H9 (cell line): ENCODE data around the gene BUB1. TPM values are rescaled to one million over a fixed set of nuclear protein-coding genes. Genes with fewer than 3 reads are reported as not detected.
"Not testable (repeated sequence)": the region's sequence is repeated elsewhere in the genome, so short reads cannot be mapped to it uniquely, and the experiment has no call there.

Source experiments
- DNase-seq: peaks from one replicate; pipeline ENCODE4 v3.0.0-alpha.2; 2017
- H2AFZ ChIP-seq: one replicate; pipeline ENCODE4 v1.6.1; 2013; ENCODE audit warnings: mild to moderate bottlenecking, low read length, control low read depth, moderate library complexity
- H2AK5ac ChIP-seq: 2 replicates; pipeline ENCODE4 v1.6.1; 2013; ENCODE audit warnings: low read length, control low read depth, mixed read lengths; ENCODE audit not compliant: insufficient read length
- H2BK120ac ChIP-seq: one replicate; pipeline ENCODE4 v1.6.1; 2013; ENCODE audit warnings: low read depth, mild to moderate bottlenecking, low read length, control low read depth, inconsistent platforms; ENCODE audit not compliant: poor library complexity, severe bottlenecking
- H2BK12ac ChIP-seq: 2 replicates; pipeline ENCODE4 v1.6.1; 2013; ENCODE audit warnings: low read length, control low read depth, mixed read lengths, low read depth; ENCODE audit not compliant: insufficient read length
- H2BK15ac ChIP-seq: 2 replicates; pipeline ENCODE4 v1.6.1; 2013; ENCODE audit warnings: low read depth, low read length, control low read depth
- H2BK20ac ChIP-seq: one replicate; pipeline ENCODE4 v1.6.1; 2013; ENCODE audit warnings: low read depth, mild to moderate bottlenecking, low read length, control low read depth, inconsistent platforms; ENCODE audit not compliant: poor library complexity, severe bottlenecking
- H2BK5ac ChIP-seq: 2 replicates; pipeline ENCODE4 v1.6.1; 2013; ENCODE audit warnings: low read length, control low read depth, mixed read lengths; ENCODE audit not compliant: insufficient read length
- H3K14ac ChIP-seq: 2 replicates; pipeline ENCODE4 v1.6.1; 2013; ENCODE audit warnings: low read length, control low read depth; ENCODE audit not compliant: insufficient read depth
- H3K18ac ChIP-seq: 2 replicates; pipeline ENCODE4 v1.6.1; 2013; ENCODE audit warnings: low read depth, mild to moderate bottlenecking, mixed read lengths, low read length, control low read depth; ENCODE audit not compliant: insufficient read length
- H3K23ac ChIP-seq: 2 replicates; pipeline ENCODE4 v1.6.1; 2013; ENCODE audit warnings: low read length, control low read depth, mixed read lengths, low read depth; ENCODE audit not compliant: insufficient read length
- H3K23me2 ChIP-seq: 2 replicates; pipeline ENCODE4 v1.6.1; 2013; ENCODE audit warnings: low read depth, mild to moderate bottlenecking, mixed read lengths, low read length, control low read depth; ENCODE audit not compliant: insufficient read length, poor library complexity, severe bottlenecking
- H3K27ac ChIP-seq: 2 replicates; pipeline ENCODE4 v1.5.1; 2013; ENCODE audit warnings: low read length, control low read depth, mixed read lengths, low read depth; ENCODE audit not compliant: insufficient read length
- H3K27me3 ChIP-seq: 2 replicates; pipeline ENCODE4 v1.6.1; 2013; ENCODE audit warnings: low read length, control low read depth, inconsistent platforms; ENCODE audit not compliant: insufficient read depth
- H3K4ac ChIP-seq: 2 replicates; pipeline ENCODE4 v1.6.1; 2013; ENCODE audit warnings: low read depth, mild to moderate bottlenecking, control low read depth, inconsistent platforms, low read length, moderate library complexity
- H3K4me1 ChIP-seq: 2 replicates; pipeline ENCODE4 v1.6.1; 2013; ENCODE audit warnings: low read length, control low read depth, inconsistent platforms; ENCODE audit not compliant: insufficient read depth
- H3K4me2 ChIP-seq: 2 replicates; pipeline ENCODE4 v1.6.1; 2013; ENCODE audit warnings: low read length, control low read depth, mixed read lengths; ENCODE audit not compliant: insufficient read length, insufficient read depth
- H3K56ac ChIP-seq: 2 replicates; pipeline ENCODE4 v1.6.1; 2013; ENCODE audit warnings: low read depth, mild to moderate bottlenecking, mixed read lengths, low read length, control low read depth; ENCODE audit not compliant: insufficient read length
- H3K79me1 ChIP-seq: 2 replicates; pipeline ENCODE4 v1.6.1; 2013; ENCODE audit warnings: low read depth, mild to moderate bottlenecking, moderate library complexity, low read length, control low read depth, inconsistent platforms; ENCODE audit not compliant: insufficient read depth, poor library complexity, severe bottlenecking
- H3K79me2 ChIP-seq: 2 replicates; pipeline ENCODE4 v1.6.1; 2013; ENCODE audit warnings: low read length, control low read depth, inconsistent platforms; ENCODE audit not compliant: insufficient read depth
- H3K9ac ChIP-seq: 2 replicates; pipeline ENCODE4 v1.6.1; 2013; ENCODE audit warnings: low read length, control low read depth, mixed read lengths; ENCODE audit not compliant: insufficient read length; ENCODE audit errors: extremely low read depth
- H3K9me3 ChIP-seq: one replicate; pipeline ENCODE4 v1.6.1; 2013; ENCODE audit warnings: low read depth, low read length, inconsistent platforms; ENCODE audit not compliant: control insufficient read depth
- H3T11ph ChIP-seq: one replicate; pipeline ENCODE4 v1.6.1; 2013; ENCODE audit warnings: mild to moderate bottlenecking, low read length, control low read depth, inconsistent platforms
- H4K20me1 ChIP-seq: one replicate; pipeline ENCODE4 v1.6.1; 2013; ENCODE audit not compliant: control insufficient read depth, insufficient read length, insufficient read depth
- H4K5ac ChIP-seq: 2 replicates; pipeline ENCODE4 v1.6.1; 2013; ENCODE audit warnings: low read depth, mild to moderate bottlenecking, mixed read lengths, low read length, control low read depth; ENCODE audit not compliant: insufficient read length
- H4K8ac ChIP-seq: replicated peaks from 2 replicates; pipeline ENCODE4 v1.6.1; 2013; ENCODE audit warnings: low read length, control low read depth, mixed read lengths, low read depth; ENCODE audit not compliant: insufficient read length
- H4K91ac ChIP-seq: 2 replicates; pipeline ENCODE4 v1.6.1; 2013; ENCODE audit warnings: low read depth, mild to moderate bottlenecking, moderate library complexity, mixed read lengths, low read length, control low read depth; ENCODE audit not compliant: insufficient read length
- H3K27ac Mint-ChIP-seq, 3 experiments: 2 replicates in 2 of 3; 3 replicates in 1 of 3; pipeline ENCODE4 v1.8.0; 2020 to 2021; ENCODE audit warnings: mixed read lengths in 3 of 3, mild to moderate bottlenecking in 1 of 3, moderate library complexity in 1 of 3
- H3K27me3 Mint-ChIP-seq: 2 replicates; pipeline ENCODE4 v1.8.0; 2021; ENCODE audit warnings: low read depth, mild to moderate bottlenecking, moderate library complexity, mixed read lengths
- H3K36me3 Mint-ChIP-seq, 3 experiments: 2 replicates in 2 of 3; 3 replicates in 1 of 3; pipeline ENCODE4 v1.8.0; 2020 to 2021; ENCODE audit warnings: low read depth in 3 of 3, mixed read lengths in 3 of 3; ENCODE audit not compliant: insufficient read depth in 1 of 3
- H3K4me1 Mint-ChIP-seq, 2 experiments: 2 replicates each; pipeline ENCODE4 v1.8.0; 2020; ENCODE audit warnings: mixed read lengths in 2 of 2
- H3K4me3 Mint-ChIP-seq, 2 experiments: 2 replicates in 1 of 2; 3 replicates in 1 of 2; pipeline ENCODE4 v1.8.0; 2020 to 2021; ENCODE audit warnings: mild to moderate bottlenecking in 2 of 2, mixed read lengths in 2 of 2, moderate library complexity in 1 of 2
- H3K9me3 Mint-ChIP-seq, 2 experiments: 2 replicates in 1 of 2; 3 replicates in 1 of 2; pipeline ENCODE4 v1.8.0; 2020; ENCODE audit warnings: mild to moderate bottlenecking in 2 of 2, mixed read lengths in 2 of 2, moderate library complexity in 1 of 2
- CTCF ChIP-seq: fragments of 200-600 bp; sonication (generic); conservative IDR thresholded peaks from 3 replicates; pipeline ENCODE4 v1.8.0; 2021; ENCODE audit warnings: antibody characterized with exemption, mild to moderate bottlenecking
- WGBS: extraction: QIAGEN DNeasy Blood & Tissue Kit; methylation state at CpG from one replicate; pipeline ENCODE4 v1.1.7; 2013; ENCODE audit warnings: missing lambda C conversion rate, low lambda C conversion rate, mixed read lengths; ENCODE audit not compliant: insufficient read length; ENCODE audit errors: extremely low coverage; 5-methylcytosine and 5-hydroxymethylcytosine counted together
- total RNA-seq: library from RNA; stranded (reverse); gene quantifications from 2 replicates; pipeline ENCODE4 v1.2.1, GENCODE V29; 2021

Gene BUB1
- total RNA-seq, 1 experiment from 2014 or later = 144 TPM

- Histone ChIP-seq H3K9me3 (no peaks in the 10 kb centered on the region), H4K20me1 (no peaks in the 10 kb centered on the region), H3K79me2 (no peaks in the 10 kb centered on the region), H3K23me2 (no peaks in the 10 kb centered on the region), H3K27ac (peak overlapping the region; percentile 98), H2AK5ac (no peak overlapping the region), H2BK5ac (peak overlapping the region; percentile 81), H3K79me1 (no peaks in the 10 kb centered on the region), H3K18ac (peak overlapping the region; percentile 92), H4K91ac (no peak overlapping the region), H2BK12ac (no peak overlapping the region), H4K8ac (no peak overlapping the region), H3K56ac (no peak overlapping the region), H3K9ac (peak overlapping the region; percentile 3), H2AFZ (no peak overlapping the region), H3K14ac (peak overlapping the region; percentile 90; the same call in 1 of the 2 replicates), H3K27me3 (no peaks in the 10 kb centered on the region; the same call in 1 of the 2 replicates), H2BK20ac (no peak overlapping the region), H3K4ac (no peak overlapping the region; the same call in 1 of the 2 replicates), H3K23ac (no peak overlapping the region), H3T11ph (peak overlapping the region; percentile 83), H2BK120ac (peak overlapping the region; percentile 94), H4K5ac (no peak overlapping the region), H3K4me2 (peak overlapping the region; percentile 57), H2BK15ac (no peak overlapping the region), H3K4me1 (peaks cover 5% of the 10 kb centered on the region; the same call in 1 of the 2 replicates)
- Mint-ChIP-seq H3K27ac (peak overlapping the region; percentile 99 to 100 (median 100)), H3K9me3 (peaks cover 20 to 29% of the 10 kb centered on the region in 2 experiments), H3K4me3 (peak overlapping the region; percentile 57 to 80), H3K4me1 (peaks cover 68 to 71% of the 10 kb centered on the region in 2 experiments), H3K36me3 (peaks cover 5 to 28% (median 24%) of the 10 kb centered on the region in 3 experiments; a peak in 6 of 7 replicates), H3K27me3 (peaks cover 11% of the 10 kb centered on the region)
- DNase-seq = peak; percentile 91
- TF ChIP-seq CTCF = no peak
- WGBS = no CpG with 5 or more reads among the region's 5 CpGs
Observed at GRCh38 chr2:110688594-110689091, 10.8 kb upstream of the BUB1 start.

- H2BK20ac ChIP-seq, H3K23me2 ChIP-seq, H3K56ac ChIP-seq, H3K27me3 ChIP-seq, H4K8ac ChIP-seq, H3K23ac ChIP-seq, H3K9me3 ChIP-seq, H3T11ph ChIP-seq, H2AFZ ChIP-seq, H2BK12ac ChIP-seq, H3K4me1 ChIP-seq, H4K91ac ChIP-seq, H2BK120ac ChIP-seq, H3K79me2 ChIP-seq, H2BK15ac ChIP-seq, H3K4ac ChIP-seq, H2AK5ac ChIP-seq, H3K9ac ChIP-seq, H4K5ac ChIP-seq, H4K20me1 ChIP-seq, H3K79me1 ChIP-seq: not testable (repeated sequence)
- peak overlapping the region; percentile 57 to 80 for H3K4me3 Mint-ChIP-seq
- peak overlapping the region; percentile 98 for H3K27ac ChIP-seq
- H3K36me3 Mint-ChIP-seq = peaks cover 5 to 29% (median 24%) of the 10 kb centered on the region in 3 experiments; a peak in 6 of 7 replicates
- peaks cover 23 to 29% of the 10 kb centered on the region in 2 experiments for H3K9me3 Mint-ChIP-seq
- peak overlapping the region; percentile 92 for H3K18ac ChIP-seq
- peak overlapping the region; percentile 57 for H3K4me2 ChIP-seq
- peaks cover 11% of the 10 kb centered on the region for H3K27me3 Mint-ChIP-seq
- peak; percentile 77 for DNase-seq
- peak overlapping the region; percentile 64 for H2BK5ac ChIP-seq
- peaks cover 71% of the 10 kb centered on the region in 2 experiments for H3K4me1 Mint-ChIP-seq
- H3K27ac Mint-ChIP-seq = peak overlapping the region; percentile 99 to 100 (median 100)
- peak overlapping the region; percentile 90; the same call in 1 of the 2 replicates for H3K14ac ChIP-seq
- WGBS = no CpG with 5 or more reads among the region's 9 CpGs
Observed at GRCh38 chr2:110687775-110688484, 10.1 kb upstream of the BUB1 start.
